ENCODE measurements around the gene CUL7.
"Not testable (repeated sequence)": the region's sequence is repeated elsewhere in the genome, so short reads cannot be mapped to it uniquely, and the experiment has no call there.

CUL7 gene

GRCh38 chr6:42998205-42998604 lies 55.4 kb downstream of the CUL7 start:
- not testable (repeated sequence) for H3K27me3 Mint-ChIP-seq; H3K27ac Mint-ChIP-seq; H3K36me3 Mint-ChIP-seq; H3K4me1 Mint-ChIP-seq (ENCODE audit: low read depth); H3K9me3 Mint-ChIP-seq (ENCODE audit: low read depth); H3K4me3 Mint-ChIP-seq

GRCh38 chr6:42996513-42996912 lies 57.1 kb downstream of the CUL7 start:
- peaks cover 4% of the 10 kb centered on the region for H3K4me1 Mint-ChIP-seq (ENCODE audit: low read depth)
- H3K27ac Mint-ChIP-seq = no peak overlapping the region
- H3K4me3 Mint-ChIP-seq = no peak overlapping the region
- H3K9me3 Mint-ChIP-seq (ENCODE audit: low read depth) = no peaks in the 10 kb centered on the region
- peaks cover 3% of the 10 kb centered on the region for H3K36me3 Mint-ChIP-seq
- no peaks in the 10 kb centered on the region for H3K27me3 Mint-ChIP-seq

- H3K36me3 Mint-ChIP-seq = peaks cover 3% of the 10 kb centered on the region
- H3K9me3 Mint-ChIP-seq (ENCODE audit: low read depth) = no peaks in the 10 kb centered on the region
- no peak overlapping the region for H3K4me3 Mint-ChIP-seq
- H3K27ac Mint-ChIP-seq = no peak overlapping the region
- H3K27me3 Mint-ChIP-seq = no peaks in the 10 kb centered on the region
- H3K4me1 Mint-ChIP-seq (ENCODE audit: low read depth) = peaks cover 13% of the 10 kb centered on the region
These were observed 60.2 kb downstream of the CUL7 start for GRCh38 chr6:42993445-42993844.

GRCh38 chr6:42989923-42990322 lies 63.7 kb downstream of the CUL7 start:
- Mint-ChIP-seq H3K27me3 (no peaks in the 10 kb centered on the region), H3K4me1 (ENCODE audit: low read depth) (peaks cover 45% of the 10 kb centered on the region), H3K4me3 (no peak overlapping the region), H3K36me3 (peaks cover 3% of the 10 kb centered on the region), H3K27ac (no peak overlapping the region), H3K9me3 (ENCODE audit: low read depth) (no peaks in the 10 kb centered on the region)

GRCh38 chr6:42988486-42989020 lies 65.1 kb downstream of the CUL7 start:
- no peak overlapping the region for H3K27ac Mint-ChIP-seq
- H3K4me3 Mint-ChIP-seq = no peak overlapping the region
- no peaks in the 10 kb centered on the region for H3K27me3 Mint-ChIP-seq
- no peaks in the 10 kb centered on the region for H3K9me3 Mint-ChIP-seq (ENCODE audit: low read depth)
- peaks cover 2% of the 10 kb centered on the region for H3K36me3 Mint-ChIP-seq
- H3K4me1 Mint-ChIP-seq (ENCODE audit: low read depth) = peaks cover 51% of the 10 kb centered on the region

All from activated naive CD8-positive, alpha-beta T cell (primary cell).